ENCODE data around the gene ACIN1.
"Not testable (repeated sequence)": the region's sequence is repeated elsewhere in the genome, so short reads cannot be mapped to it uniquely, and the experiment has no call there.

Gene ACIN1

DNA sequence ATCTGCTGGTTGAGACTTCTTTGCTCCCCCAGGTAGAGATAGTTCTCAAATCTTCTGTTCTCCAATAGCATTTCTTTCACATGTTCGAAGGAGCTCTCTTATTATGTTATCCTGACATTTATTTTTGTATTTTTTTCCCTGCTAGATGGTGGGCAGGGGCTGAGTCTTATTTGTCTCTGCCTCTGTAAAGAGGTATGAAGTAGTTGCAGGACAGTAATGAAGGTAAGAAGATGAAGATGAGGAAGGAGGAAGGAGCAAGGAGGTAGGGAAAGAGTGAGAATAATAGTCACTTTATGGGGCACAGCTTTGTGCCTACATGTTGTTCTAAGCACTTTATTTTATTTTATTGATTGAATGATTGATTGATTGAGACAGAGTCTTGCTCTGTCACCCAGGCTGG, 14.8 kb upstream of the ACIN1 start:
- DNase-seq (ENCODE audit: low read depth, low spot score) = no peak

DNA sequence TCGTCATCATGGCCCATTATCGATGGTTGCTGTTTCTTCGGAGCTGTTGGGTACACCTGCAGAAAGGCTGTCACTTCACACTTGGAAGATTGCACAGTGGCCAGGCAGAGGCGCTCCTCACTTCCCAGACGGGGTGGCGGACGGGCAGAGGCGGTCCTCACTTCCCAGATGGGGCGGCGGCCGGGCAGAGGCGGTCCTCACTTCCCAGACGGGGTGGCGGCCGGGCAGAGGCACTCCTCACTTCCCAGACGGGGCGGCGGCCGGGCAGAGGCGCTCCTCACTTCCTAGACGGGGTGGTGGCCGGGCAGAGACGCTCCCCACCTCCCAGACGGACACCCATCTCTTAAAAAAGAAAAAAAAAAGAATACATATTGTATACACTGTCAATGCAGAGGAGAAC, 13.2 kb upstream of the ACIN1 start:
- not testable (repeated sequence) for H3K27ac ChIP-seq; DNase-seq (ENCODE audit: low read depth, low spot score)

More for the DNA sequence above, 14.8 kb upstream of the ACIN1 start:
- no peak overlapping the region for H3K27ac ChIP-seq

DNA sequence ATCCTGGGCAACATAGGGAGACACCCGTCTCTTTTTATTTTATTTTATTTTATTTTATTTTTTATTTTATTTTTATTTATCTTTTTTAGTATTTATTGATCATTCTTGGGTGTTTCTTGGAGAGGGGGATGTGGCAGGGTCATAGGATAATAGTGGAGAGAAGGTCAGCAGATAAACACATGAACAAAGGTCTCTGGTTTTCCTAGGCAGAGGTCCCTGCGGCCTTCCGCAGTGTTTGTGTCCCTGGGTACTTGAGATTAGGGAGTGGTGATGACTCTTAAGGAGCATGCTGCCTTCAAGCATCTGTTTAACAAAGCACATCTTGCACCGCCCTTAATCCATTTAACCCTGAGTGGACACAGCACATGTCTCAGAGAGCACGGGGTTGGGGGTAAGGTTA, 12.7 kb upstream of the ACIN1 start:
- H3K27ac ChIP-seq; DNase-seq (ENCODE audit: low read depth, low spot score): not testable (repeated sequence)

- no peak overlapping the region for H3K27ac ChIP-seq
- DNase-seq (ENCODE audit: low read depth, low spot score) = no peak
These were observed 11.8 kb upstream of the ACIN1 start for GRCh38 chr14:23106747-23107045.

DNA sequence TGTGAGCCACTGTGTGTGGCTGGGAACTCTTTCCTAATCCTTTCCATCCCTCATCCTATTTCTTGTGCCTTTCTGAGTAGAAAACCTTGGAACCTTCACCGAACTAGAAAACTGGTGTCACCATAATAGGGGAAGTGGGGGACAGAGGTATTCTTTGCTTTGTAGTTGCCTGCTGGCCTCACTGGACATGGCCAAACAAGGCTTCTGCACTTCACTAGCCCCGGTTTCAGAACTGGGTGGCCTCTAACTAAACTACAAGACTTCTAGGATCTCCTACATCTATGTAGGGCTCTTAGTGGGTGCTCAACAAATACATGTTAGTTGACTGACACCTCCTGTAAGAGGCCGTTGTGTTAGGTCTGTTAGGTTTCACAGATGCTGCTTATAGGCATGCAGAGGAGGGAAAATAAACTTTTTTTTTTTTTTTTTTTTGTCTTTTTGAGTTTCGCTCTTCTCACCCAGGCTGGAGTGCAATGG, 10.4 kb upstream of the ACIN1 start:
- H3K27ac ChIP-seq = no peak overlapping the region
- no peak for DNase-seq (ENCODE audit: low read depth, low spot score)

DNA sequence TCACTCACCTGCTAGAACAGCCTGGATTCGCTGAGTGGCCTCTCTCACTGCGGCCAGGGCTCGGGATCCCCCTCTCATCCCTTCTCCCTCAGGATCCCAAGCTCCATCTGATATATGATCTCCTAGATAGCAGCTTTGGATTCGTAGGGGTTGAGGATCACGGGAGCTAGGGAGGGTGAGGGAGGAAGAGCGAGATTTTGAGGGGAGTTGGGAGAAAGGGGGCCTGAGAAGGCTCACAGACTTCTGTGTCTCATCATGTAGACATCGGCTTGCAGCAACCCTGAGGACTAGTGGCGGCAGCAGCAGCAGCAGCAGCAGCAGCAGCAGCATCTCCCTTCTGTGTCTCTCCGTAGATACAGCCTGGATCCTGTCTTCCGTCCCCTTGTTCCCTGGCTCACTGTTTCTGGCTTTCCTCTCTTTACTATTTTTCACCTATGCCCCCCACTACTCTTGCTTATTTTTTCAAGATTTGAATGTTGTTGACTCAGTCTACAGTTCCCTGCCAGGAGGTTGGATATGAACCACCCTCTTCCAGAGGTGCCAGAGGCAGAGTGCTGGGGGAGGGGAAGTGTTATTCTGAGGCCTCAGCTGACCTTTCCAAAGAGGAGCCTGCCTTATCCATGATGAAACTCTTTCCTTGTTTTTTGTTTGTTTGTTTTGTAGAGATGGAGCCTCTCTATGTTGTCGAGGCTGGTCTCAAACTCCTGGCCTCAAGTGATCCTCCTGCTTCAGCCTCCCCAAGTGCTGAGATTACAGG, 9.8 kb upstream of the ACIN1 start, which contains the start of gene CIROP:
CIROP (minus strand) TSS at position 399 of the 757 bp plus-strand sequence; CDS start at position 330, 69 bp downstream.
- no peak within 1 kb of the TSS for H3K27ac ChIP-seq
- DNase-seq (ENCODE audit: low read depth, low spot score) = no peak

DNA sequence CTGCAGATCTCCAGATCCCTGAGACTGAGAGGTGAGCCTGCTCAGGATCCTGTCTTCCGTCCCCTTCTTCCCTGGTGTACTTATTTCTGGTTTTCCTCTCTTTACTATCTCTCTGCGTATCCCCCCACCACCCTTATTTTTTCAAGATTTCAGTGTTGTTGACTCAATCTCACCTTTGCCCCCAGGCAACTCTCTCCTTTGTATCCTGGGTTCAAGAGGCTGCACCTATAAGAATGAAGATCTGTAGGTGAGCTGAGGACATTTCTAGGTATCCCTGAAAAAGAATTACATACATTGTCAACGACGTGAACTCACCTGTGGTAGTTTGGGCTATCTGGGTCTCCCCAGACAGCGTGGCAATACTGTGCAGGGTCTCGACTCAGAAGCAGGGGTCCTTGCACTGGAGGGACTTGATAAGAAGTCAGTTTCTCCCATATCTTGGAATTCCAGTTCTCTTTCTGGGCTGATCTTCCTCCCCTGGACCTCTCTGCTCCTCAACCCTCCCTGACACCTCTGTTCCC, 9.2 kb upstream of the ACIN1 start:
- no peak overlapping the region for H3K27ac ChIP-seq
- DNase-seq (ENCODE audit: low read depth, low spot score) = no peak

DNA sequence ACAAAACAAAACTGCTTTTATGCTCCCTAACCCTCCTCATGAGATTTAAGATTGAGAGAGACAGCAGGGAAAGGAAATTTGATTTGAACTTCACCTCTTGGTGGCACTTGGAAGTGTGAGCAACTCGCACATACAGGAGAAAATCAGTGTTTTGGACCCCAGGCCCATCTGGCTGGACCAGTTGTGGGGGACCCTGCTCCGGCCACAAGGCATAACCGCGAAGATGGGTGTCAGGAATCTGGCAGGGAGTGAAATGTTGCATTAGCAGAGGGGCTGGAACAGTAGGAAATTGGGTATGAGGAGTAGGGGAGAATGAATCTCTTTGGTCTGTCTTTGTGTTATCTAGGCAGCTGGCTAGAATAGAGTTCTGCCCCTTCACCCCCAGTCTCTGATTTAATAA, 8.6 kb upstream of the ACIN1 start:
- DNase-seq (ENCODE audit: low read depth, low spot score) = no peak

GRCh38 chr14:23102801-23103200, 7.9 kb upstream of the ACIN1 start:
- DNase-seq (ENCODE audit: low read depth, low spot score) = no peak
- H3K27ac ChIP-seq = no peak overlapping the region

More for the DNA sequence above, 8.6 kb upstream of the ACIN1 start:
- H3K27ac ChIP-seq = no peak overlapping the region

- no peak for DNase-seq (ENCODE audit: low read depth, low spot score)
- no peak overlapping the region for H3K27ac ChIP-seq
These were observed 7.2 kb upstream of the ACIN1 start for GRCh38 chr14:23101986-23102625.

DNA sequence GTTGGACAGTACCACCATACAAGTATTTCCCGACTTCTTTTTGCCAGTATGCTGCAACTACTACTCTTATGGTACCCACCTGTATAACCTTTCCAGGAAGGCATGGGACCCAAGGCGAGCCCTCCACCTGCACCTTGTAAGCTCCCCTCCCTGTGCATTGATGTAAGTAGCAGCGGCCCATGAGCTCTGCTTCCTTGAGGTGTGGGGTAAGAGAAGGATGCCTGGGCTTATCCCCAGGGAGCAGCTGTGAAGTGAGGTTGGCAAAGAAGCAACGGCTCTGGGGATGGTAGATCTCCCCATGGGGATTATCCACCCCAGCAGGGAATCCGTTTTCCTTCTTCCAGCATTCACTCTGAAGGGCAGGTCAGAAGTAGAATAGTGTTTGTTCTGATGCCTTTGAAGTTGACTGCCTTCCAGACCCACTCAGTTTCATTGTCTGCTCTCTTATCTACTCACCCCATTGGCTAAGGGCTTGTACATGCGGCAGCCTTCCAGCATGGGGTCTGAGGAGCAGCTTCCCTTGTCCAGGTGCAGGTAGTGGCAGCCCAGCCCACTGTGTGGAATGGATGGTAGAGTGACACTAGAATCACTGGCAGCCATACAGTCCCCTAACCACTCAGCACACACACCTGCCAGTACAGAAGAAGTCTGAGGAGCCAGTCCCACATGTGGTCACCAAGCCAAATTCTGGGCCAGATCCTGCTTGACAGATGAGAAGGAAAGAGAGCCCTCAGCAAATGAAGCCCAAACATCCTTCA, 6.5 kb upstream of the ACIN1 start:
- H3K27ac ChIP-seq = no peak overlapping the region
- DNase-seq (ENCODE audit: low read depth, low spot score) = no peak

- H3K27ac ChIP-seq = no peak overlapping the region
- DNase-seq (ENCODE audit: low read depth, low spot score) = no peak
These were observed 4.4 kb upstream of the ACIN1 start for GRCh38 chr14:23099212-23099861.

DNA sequence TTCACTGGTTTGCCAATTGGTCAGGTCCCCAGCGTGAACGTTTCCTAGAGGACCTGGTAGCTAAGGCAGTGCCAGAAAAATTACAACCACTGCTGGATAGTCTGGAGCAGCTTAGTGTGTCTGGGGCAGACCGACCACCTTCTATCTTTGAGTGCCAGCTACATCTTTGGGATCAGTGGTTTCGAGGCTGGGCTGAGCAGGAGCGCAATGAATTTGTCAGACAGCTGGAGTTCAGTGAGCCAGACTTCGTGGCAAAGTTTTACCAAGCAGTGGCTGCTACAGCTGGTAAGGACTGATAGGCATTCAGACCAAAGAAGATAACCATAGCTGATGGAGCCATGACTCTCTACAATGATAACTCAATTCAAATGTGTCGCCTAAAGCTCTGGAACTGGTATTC, 2.9 kb upstream of the ACIN1 start:
- DNase-seq (ENCODE audit: low read depth, low spot score) = no peak
- H3K27ac ChIP-seq = no peak overlapping the region

DNA sequence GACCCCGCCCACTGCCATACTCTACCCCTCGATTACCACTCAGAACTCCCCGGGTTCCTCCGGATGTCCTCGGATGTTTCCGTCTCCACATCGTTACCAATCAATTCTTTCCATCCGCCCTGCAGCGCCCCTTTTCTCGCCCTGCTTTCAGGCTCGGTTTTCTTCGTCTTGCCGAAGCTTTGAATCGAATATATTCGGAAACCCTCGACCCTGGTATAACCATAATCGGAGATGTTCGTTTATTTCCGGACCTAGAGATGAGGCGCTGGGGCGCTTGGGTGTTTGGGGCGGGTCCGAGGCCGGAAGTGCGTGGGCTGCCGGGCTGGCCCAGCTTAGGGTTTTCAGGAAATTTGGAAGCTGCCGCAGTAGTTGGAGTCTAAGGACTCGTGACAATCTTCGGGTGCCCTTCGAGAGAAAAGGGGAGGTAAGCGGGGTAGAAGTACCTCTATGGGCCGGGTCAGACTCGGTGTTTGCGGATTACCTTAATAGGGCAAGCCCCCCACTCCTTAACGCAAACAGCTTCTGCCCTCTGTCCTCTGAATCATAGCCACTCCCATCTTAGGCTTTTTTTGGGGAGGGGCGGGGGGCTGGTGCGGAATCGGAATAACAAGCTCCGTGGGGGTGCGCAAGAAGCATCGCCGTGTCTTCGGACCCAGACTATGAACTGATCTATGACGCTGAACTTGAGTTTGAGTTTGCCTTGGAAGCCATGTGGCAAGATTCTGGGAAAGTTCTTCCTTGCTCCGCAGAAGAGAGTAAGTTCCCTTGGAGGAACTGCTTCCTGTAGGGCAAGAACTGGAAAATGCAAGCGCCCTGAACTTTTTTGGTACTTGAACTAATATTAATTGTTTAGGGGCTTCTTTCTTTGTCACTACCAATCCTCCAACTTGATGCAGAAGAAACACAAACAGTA, 516 bp upstream of the ACIN1 start, which contains the start of gene C14orf119:
C14orf119 (plus strand) TSS at position 310 of the 913 bp plus-strand sequence. CDS start 2,154 bp downstream, outside the sequence.
- DNase-seq (ENCODE audit: low read depth, low spot score) = peak; percentile 92
- H3K27ac ChIP-seq = peak within 1 kb of the TSS; percentile 96

DNA sequence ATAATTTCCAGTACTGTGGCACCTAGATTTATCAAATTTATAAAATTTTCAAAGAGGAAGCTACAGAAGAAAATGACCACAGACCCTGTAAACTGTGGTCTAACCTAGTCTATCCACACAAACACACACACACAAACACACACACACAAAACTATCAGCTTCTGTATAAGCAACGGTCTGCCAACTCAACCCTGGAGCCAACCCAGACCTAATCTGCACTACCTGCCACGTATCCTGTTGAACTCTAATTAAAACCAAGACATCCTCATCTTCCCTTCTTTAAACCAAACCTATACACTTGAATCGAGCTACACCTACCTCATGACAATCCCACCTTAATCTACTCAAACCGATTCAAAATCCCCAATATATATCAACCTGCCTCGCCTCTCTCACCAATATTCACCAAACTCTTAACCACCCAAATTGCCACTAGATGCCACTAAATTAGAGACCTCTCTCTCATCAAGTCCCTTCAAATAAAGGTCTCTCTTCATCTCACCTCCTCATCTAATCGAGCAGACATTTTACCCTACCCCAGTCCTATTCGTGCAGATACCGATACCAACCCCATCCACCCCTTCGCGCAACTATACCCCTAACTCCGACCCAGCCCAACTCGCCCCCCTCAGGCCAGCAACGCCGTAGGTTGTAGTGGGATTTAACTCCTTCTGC, 808 bp downstream of the ACIN1 start:
- no peak for DNase-seq (ENCODE audit: low read depth, low spot score)
- peak overlapping the region; percentile 96 for H3K27ac ChIP-seq

DNA sequence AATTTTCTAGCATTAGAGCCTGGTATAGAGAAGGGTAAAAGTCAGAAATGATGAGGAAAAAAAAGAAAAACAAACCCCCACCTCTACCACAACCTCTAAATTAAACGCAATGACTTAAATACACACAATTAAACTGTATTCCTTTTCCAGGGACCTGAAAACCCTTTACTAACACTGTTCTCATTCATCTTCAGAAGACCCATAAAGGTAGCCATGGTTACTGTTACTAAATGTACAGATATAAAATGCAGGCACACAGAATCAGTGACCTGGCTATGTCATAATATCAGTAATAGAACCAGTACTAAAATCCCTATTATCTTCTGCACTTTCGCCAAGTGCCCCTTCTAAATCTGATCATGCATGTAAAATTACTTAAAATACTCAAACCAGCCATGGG, 1.4 kb downstream of the ACIN1 start:
- DNase-seq (ENCODE audit: low read depth, low spot score) = no peak
- no peak overlapping the region for H3K27ac ChIP-seq

DNA sequence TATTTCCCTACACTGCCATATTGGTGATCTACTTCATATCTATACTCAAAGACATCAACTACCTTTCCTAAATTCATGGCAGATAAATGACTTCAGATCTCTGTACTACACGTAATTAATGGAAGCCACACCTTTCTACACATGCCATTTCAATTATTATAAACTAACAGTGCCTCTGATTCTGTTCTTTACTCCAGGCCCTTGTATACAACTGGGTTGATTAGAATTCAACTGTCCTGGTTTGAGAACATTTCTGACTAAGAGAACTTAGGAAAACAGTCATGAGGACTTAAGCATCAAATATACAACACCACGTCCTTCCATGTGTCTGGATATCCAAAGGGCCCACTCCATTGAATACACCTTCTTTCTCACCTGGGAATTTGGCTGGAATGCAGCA, 1.8 kb downstream of the ACIN1 start:
- no peak for DNase-seq (ENCODE audit: low read depth, low spot score)
- no peak overlapping the region for H3K27ac ChIP-seq

DNA sequence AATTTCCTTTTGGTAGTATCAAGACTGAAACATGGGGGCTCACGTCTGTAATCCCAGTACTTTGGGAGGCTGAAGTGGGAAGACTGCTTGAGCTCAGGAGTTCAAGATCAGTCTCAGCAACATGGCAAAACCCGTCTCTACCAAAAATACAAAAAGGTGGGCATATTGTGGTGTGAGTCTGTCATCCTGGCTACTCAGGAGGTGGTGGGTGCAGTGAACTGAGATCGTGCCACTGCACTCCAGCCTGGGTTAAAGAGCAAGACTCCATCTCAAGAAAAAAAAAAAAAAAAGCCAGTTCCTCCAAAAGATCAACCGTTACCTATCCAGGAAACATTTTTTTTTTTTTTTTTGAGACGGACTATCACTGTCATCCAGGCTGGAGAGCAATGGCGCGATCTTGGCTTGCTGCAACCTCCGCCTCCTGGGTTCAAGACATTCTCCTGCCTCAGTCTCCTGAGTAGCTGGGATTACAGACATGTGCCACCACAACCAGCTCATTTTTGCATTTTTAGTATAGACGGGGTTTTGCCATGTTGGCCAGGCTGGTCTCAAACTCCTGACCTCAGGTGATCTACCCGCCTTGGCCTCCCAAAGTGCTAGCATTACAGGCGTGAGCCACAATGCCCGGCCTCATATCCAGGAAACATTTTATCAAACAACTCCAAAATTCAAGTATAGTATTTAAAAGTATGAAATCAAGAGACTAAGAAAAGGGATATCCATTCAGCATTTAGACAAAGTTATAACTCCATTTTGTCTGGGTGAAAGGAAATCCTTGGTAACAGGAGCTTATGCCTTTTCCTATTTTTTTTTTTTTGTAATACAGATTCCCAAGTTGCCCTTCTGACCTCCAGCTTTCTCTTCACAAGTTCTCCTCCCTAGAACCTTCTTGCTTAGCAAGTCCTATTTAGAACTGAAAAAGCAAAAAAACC, 3.4 kb downstream of the ACIN1 start:
- no peak overlapping the region for H3K27ac ChIP-seq
- DNase-seq (ENCODE audit: low read depth, low spot score) = no peak

Measured in epithelial cell of prostate (primary cell).